NCI-H2196 treated with DMSO at 0.1 percent for 48 hours (cell line): ENCODE results near the gene PNMA8B.
A peak's percentile ranks its signal among the peaks of the same experiment; 100 is the strongest.

Experiments used
- DNase-seq: peaks from one replicate; lab custom pipeline; 2025; ENCODE audit not compliant: unreplicated experiment; lab: John Stamatoyannopoulos, UW

PNMA8B gene

GRCh38 chr19:46487802-46488445, 7.7 kb downstream of the PNMA8B start:
- peak; percentile 32 for DNase-seq

GRCh38 chr19:46487178-46487801, 8.4 kb downstream of the PNMA8B start:
- DNase-seq: no peak

- no peak for DNase-seq
Observed at GRCh38 chr19:46486358-46486757, 9.3 kb downstream of the PNMA8B start.

GRCh38 chr19:46484656-46485055, 11.0 kb downstream of the PNMA8B start:
- DNase-seq: no peak

- DNase-seq: no peak
Observed at GRCh38 chr19:46482631-46483030, 13.0 kb downstream of the PNMA8B start.

GRCh38 chr19:46481947-46482346, 13.7 kb downstream of the PNMA8B start:
- no peak for DNase-seq

GRCh38 chr19:46481223-46481848, 14.3 kb downstream of the PNMA8B start:
- DNase-seq: no peak

GRCh38 chr19:46480415-46480814, 15.3 kb downstream of the PNMA8B start:
- no peak for DNase-seq

GRCh38 chr19:46478356-46478986, 17.2 kb downstream of the PNMA8B start:
- DNase-seq: peak; percentile 40

- DNase-seq: no peak
Observed at GRCh38 chr19:46475986-46476385, 19.7 kb downstream of the PNMA8B start.

- no peak for DNase-seq
Observed at GRCh38 chr19:46474211-46474610, 21.5 kb downstream of the PNMA8B start.

GRCh38 chr19:46472592-46472991, 23.1 kb downstream of the PNMA8B start:
- DNase-seq: no peak

GRCh38 chr19:46471811-46472543, 23.7 kb downstream of the PNMA8B start:
- no peak for DNase-seq

GRCh38 chr19:46471116-46471733, 24.4 kb downstream of the PNMA8B start, which contains the start of gene PNMA8A:
TSS of gene PNMA8A (minus strand) at chr19:46471563. CDS start at chr19:46471035, 528 bp downstream.
- peak; percentile 47 for DNase-seq

- no peak for DNase-seq
Observed at GRCh38 chr19:46470376-46470775, 25.3 kb downstream of the PNMA8B start.

GRCh38 chr19:46469541-46470185, 26.0 kb downstream of the PNMA8B start:
- no peak for DNase-seq

- DNase-seq: no peak
Observed at GRCh38 chr19:46466536-46467196, 29.0 kb downstream of the PNMA8B start.

- no peak for DNase-seq
Observed at GRCh38 chr19:46463516-46463915, 32.2 kb downstream of the PNMA8B start.

GRCh38 chr19:46461537-46461936, 34.1 kb downstream of the PNMA8B start:
- DNase-seq: no peak

GRCh38 chr19:46460981-46461380, 34.7 kb downstream of the PNMA8B start:
- DNase-seq: no peak
